Endothelial cell of umbilical vein (primary cell): ENCODE data around the gene AADAC. TPM values are rescaled to one million over a fixed set of nuclear protein-coding genes. Genes with fewer than 3 reads are reported as not detected.

Experiments
- BruUV-seq: library from RNA; stranded (reverse); fragments of 400-500 nt; replicated peaks from 2 replicates; lab custom pipeline; 2021; lab: Mats Ljungman, UMichigan
- CTCF ChIA-PET: fragments of 300-600, 350-600 bp; sonication (Branson Sonifier 250); formaldehyde crosslinking; loops from one replicate; lab custom pipeline; 2021; ENCODE audit warnings: antibody characterized with exemption, inconsistent platforms; lab: Charles Lee
- POLR2A ChIA-PET: fragments of 300-600, 350-600 bp; sonication (Branson Sonifier 250); formaldehyde crosslinking; loops from one replicate; lab custom pipeline; 2021; ENCODE audit warnings: antibody characterized with exemption, inconsistent platforms; lab: Charles Lee
- DNase-seq: peaks from one replicate; pipeline ENCODE4 v3.0.0-alpha.2; 2011; ENCODE audit warnings: low read depth, low spot score
- FAIRE-seq: peaks from 2 replicates; lab custom pipeline; 2011; peaks lifted over from hg19 to GRCh38; lab: Jason Lieb, UNC
- H2AFZ ChIP-seq: 2 replicates; pipeline ENCODE4 v1.6.0; 2012; ENCODE audit warnings: low read depth, low read length, control low read depth, inconsistent platforms
- H3K27ac ChIP-seq: 2 replicates; pipeline ENCODE4 v1.5.1; 2011; ENCODE audit warnings: low read depth, mild to moderate bottlenecking, control low read depth, low read length, moderate library complexity; ENCODE audit not compliant: insufficient read depth
- H3K27me3 ChIP-seq, 2 experiments: 2 replicates each; pipeline versions ENCODE4 v1.6.0 to v1.6.1; 2011; ENCODE audit warnings: low read length in 2 of 2, mixed read lengths in 1 of 2; ENCODE audit not compliant: control insufficient read depth in 2 of 2, insufficient read depth in 2 of 2
- H3K36me3 ChIP-seq, 2 experiments: 2 replicates in 1 of 2; 3 replicates in 1 of 2; pipeline ENCODE4 v1.5.1; 2011; ENCODE audit warnings: low read length in 2 of 2, mild to moderate bottlenecking in 1 of 2, moderate library complexity in 1 of 2; ENCODE audit not compliant: control insufficient read depth in 2 of 2, insufficient read depth in 2 of 2; ENCODE audit errors: extremely low read depth in 1 of 2
- H3K4me1 ChIP-seq: 3 replicates; pipeline ENCODE4 v1.5.1; 2011; ENCODE audit warnings: mild to moderate bottlenecking, low read length; ENCODE audit not compliant: control insufficient read depth, insufficient read depth; ENCODE audit errors: extremely low read depth
- H3K4me2 ChIP-seq: 2 replicates; pipeline ENCODE4 v1.6.1; 2011; ENCODE audit warnings: low read length, control low read depth, mixed read lengths; ENCODE audit not compliant: insufficient read depth
- H3K4me3 ChIP-seq, 3 experiments: fragments of 200-600 bp in 1 of 3; sonication (generic), shearing (Covaris generic) in 1 of 3; replicated peaks in 1 of 3; 2 replicates each; pipeline ENCODE4 v1.5.1; 2011 to 2016; ENCODE audit warnings: control low read depth in 3 of 3, low read length in 3 of 3, mild to moderate bottlenecking in 2 of 3, inconsistent platforms in 1 of 3, low read depth in 1 of 3, moderate library complexity in 1 of 3; ENCODE audit not compliant: insufficient read depth in 1 of 3
- H3K79me2 ChIP-seq: 2 replicates; pipeline ENCODE4 v1.6.0; 2012; ENCODE audit warnings: low read length, inconsistent platforms; ENCODE audit not compliant: control insufficient read depth, insufficient read depth
- H3K9ac ChIP-seq: replicated peaks from 2 replicates; pipeline ENCODE3; 2011; ENCODE audit warnings: low read length, control low read depth; ENCODE audit not compliant: insufficient read depth; ENCODE audit errors: extremely low read depth
- H3K9me1 ChIP-seq: replicated peaks from 3 replicates; pipeline ENCODE4 v1.6.0; 2011; ENCODE audit warnings: mild to moderate bottlenecking, low read length; ENCODE audit not compliant: control insufficient read depth, insufficient read depth; ENCODE audit errors: extremely low read depth
- H3K9me3 ChIP-seq: replicated peaks from 2 replicates; pipeline ENCODE4 v1.5.1; 2012; ENCODE audit warnings: low read length, inconsistent platforms; ENCODE audit not compliant: control insufficient read depth, insufficient read depth
- H4K20me1 ChIP-seq: replicated peaks from 2 replicates; pipeline ENCODE3; 2011; ENCODE audit warnings: mild to moderate bottlenecking, low read length; ENCODE audit not compliant: control insufficient read depth, insufficient read depth; ENCODE audit errors: extremely low read depth
- EZH2 ChIP-seq: IDR thresholded peaks from 2 replicates; pipeline ENCODE4 v1.6.1; 2012; ENCODE audit warnings: borderline replicate concordance, low read depth, mild to moderate bottlenecking, moderate library complexity, low read length, inconsistent platforms; ENCODE audit not compliant: severe bottlenecking
- FOS ChIP-seq: IDR thresholded peaks from 2 replicates; pipeline ENCODE4 v1.6.1; 2011; ENCODE audit warnings: mild to moderate bottlenecking, low read length, moderate library complexity, borderline replicate concordance; ENCODE audit not compliant: insufficient read depth
- GATA2 ChIP-seq: IDR thresholded peaks from 2 replicates; pipeline ENCODE4 v1.7.0; 2011; ENCODE audit warnings: low read depth, mild to moderate bottlenecking, moderate library complexity, mixed read lengths, low read length; ENCODE audit not compliant: insufficient read length, insufficient read depth
- JUN ChIP-seq: IDR thresholded peaks from 2 replicates; pipeline ENCODE4 v1.6.1; 2011; ENCODE audit warnings: borderline replicate concordance, low read depth; ENCODE audit not compliant: insufficient read length, insufficient read depth
- MYC ChIP-seq: IDR thresholded peaks from one replicate; pipeline ENCODE4 v1.6.1; 2011; ENCODE audit warnings: mild to moderate bottlenecking, low read depth, low read length
- POLR2A ChIP-seq: IDR thresholded peaks from 2 replicates; pipeline ENCODE4 v1.6.1; 2012; ENCODE audit warnings: low read depth, mild to moderate bottlenecking, control low read depth, low read length
- POLR2AphosphoS5 ChIP-seq: IDR thresholded peaks from 2 replicates; pipeline ENCODE4 v1.6.1; 2012; ENCODE audit warnings: low read depth, mild to moderate bottlenecking, control low read depth, low read length, moderate library complexity; ENCODE audit not compliant: insufficient read depth
- dilution Hi-C: fragments of 300-500 bp; cut with MboI; formaldehyde crosslinking; loops from one replicate; pipeline ENCODE4 v1.15.0; 2019; ENCODE audit warnings: low sequenced_read_pairs; ENCODE audit not compliant: extremely low pct_ligation_motif_present
- intact Hi-C: fragments of 100-400 bp; cut with micrococcal nuclease; formaldehyde crosslinking; loops from one replicate; pipeline ENCODE4 v1.10.0; 2022
- polyA plus RNA-seq, 4 experiments: library from polyadenylated mRNA; depleted of rRNA in 3 of 4; stranded (reverse) in 3 of 4; unstranded in 1 of 4; fragments of >200 nt; gene quantifications; 2 replicates each; pipeline versions ENCODE4 v1.2.1 to v1.2.3, GENCODE V29; 2011 to 2012; ENCODE audit warnings: missing spikeins in 1 of 4
- total RNA-seq: library from RNA; stranded (reverse); gene quantifications from 2 replicates; pipeline ENCODE4 v1.2.3, GENCODE V29; 2021
- TF ChIP-seq, protein P1 (sequence below), 2 donors: IDR thresholded peaks; 1 replicate in 1 of 2; 2 replicates in 1 of 2; pipeline ENCODE4 v1.5.1; 2011; ENCODE audit warnings: low read length in 2 of 2, mild to moderate bottlenecking in 2 of 2, moderate library complexity in 2 of 2, control low read depth in 1 of 2, inconsistent platforms in 1 of 2, low read depth in 1 of 2; ENCODE audit not compliant: insufficient read depth in 1 of 2; ENCODE audit errors: extremely low read depth in 1 of 2
- TF ChIP-seq, protein P2 (sequence below): IDR thresholded peaks from 2 replicates; pipeline ENCODE4 v1.6.1; 2011; ENCODE audit not compliant: insufficient read depth, insufficient read length

The AADAC gene
- total and polyA plus RNA-seq, 2 donors (not counting 3 experiments of a cell fraction or from before 2014, with no cell fraction given): 0.27 to 0.62 TPM

DNA sequence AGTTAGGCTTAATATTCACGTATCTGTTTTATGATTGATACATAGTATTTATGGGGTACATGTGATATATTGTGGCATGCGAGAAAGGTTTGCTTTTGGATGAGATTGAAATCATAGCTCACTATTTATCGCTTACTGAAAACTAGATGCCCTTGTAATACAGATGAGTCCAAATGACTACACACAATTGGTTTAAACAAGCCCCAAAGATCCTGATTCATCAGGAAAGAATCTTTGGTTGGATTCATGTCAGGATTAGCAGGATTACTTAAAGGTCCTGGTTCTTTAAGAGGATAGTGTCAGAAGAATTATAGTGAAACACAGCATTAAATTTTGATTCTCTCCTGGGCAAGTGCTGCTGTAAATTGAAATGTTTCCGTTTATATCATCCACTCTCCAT lies 18.6 kb upstream of the AADAC start:
- no peak overlapping the region for H3K4me3 ChIP-seq
- intact Hi-C loops (no loop called here), dilution Hi-C loops (no loop called here)
- H3K9me3 ChIP-seq: no peaks in the 10 kb centered on the region
- H3K9me1 ChIP-seq: no peaks in the 10 kb centered on the region
- no peaks in the 10 kb centered on the region for H3K27me3 ChIP-seq
- no peak overlapping the region for H3K27ac ChIP-seq
- DNase-seq (no peak), FAIRE-seq (no peak)
- H3K4me1 ChIP-seq: peaks cover 10% of the 10 kb centered on the region
- H3K36me3 ChIP-seq: no peaks in the 10 kb centered on the region
- H3K9ac ChIP-seq: no peak overlapping the region
- H4K20me1 ChIP-seq: no peaks in the 10 kb centered on the region
- H3K4me2 ChIP-seq: no peak overlapping the region
- POLR2A ChIA-PET: no interaction called here
- H2AFZ ChIP-seq: no peak overlapping the region
- CTCF ChIA-PET: interaction anchor here (1.2 to 1.8 kb wide), 2 partner anchors 9 to 43 kb away, joined by 5 read pairs; no protein-coding TSS in a partner anchor
- TF ChIP-seq EZH2: no peak
- TF ChIP-seq, protein P1, sequence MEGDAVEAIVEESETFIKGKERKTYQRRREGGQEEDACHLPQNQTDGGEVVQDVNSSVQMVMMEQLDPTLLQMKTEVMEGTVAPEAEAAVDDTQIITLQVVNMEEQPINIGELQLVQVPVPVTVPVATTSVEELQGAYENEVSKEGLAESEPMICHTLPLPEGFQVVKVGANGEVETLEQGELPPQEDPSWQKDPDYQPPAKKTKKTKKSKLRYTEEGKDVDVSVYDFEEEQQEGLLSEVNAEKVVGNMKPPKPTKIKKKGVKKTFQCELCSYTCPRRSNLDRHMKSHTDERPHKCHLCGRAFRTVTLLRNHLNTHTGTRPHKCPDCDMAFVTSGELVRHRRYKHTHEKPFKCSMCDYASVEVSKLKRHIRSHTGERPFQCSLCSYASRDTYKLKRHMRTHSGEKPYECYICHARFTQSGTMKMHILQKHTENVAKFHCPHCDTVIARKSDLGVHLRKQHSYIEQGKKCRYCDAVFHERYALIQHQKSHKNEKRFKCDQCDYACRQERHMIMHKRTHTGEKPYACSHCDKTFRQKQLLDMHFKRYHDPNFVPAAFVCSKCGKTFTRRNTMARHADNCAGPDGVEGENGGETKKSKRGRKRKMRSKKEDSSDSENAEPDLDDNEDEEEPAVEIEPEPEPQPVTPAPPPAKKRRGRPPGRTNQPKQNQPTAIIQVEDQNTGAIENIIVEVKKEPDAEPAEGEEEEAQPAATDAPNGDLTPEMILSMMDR (IDR thresholded peaks at IDR 0.05; ENCODE audit: extremely low read depth in 1 of 2, insufficient read depth in 1 of 2, low read depth in 1 of 2, low read length in 2 of 2): no peak
- no TSS peak for BruUV-seq
- no peaks in the 10 kb centered on the region for H3K79me2 ChIP-seq

DNA sequence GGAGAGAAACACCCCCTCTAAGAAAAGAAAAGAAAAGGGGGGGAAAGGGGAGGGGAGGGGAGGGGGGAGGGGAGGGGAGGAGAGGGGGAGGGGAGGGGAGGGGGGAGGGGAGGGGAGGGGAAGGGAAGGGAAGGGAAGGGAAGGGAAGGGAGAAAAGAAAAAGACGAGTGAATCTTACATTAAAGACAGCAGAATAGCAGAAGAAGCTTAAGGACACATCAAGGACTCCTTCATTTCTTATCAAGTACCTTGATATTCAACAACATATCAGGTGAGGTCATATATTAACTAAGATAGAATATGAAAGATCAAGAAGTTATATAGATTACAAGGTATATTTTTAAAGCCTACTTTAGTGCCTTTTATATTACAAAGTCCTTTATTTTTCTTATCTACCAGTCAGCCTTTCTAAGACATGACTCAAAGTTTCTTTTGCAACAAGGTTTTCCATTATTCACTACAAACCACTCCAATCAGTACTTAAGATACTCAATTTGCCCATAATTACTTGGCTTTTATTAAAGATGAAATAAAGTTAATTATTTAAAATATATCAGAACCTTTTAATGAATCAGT lies 17.7 kb upstream of the AADAC start:
- no peaks in the 10 kb centered on the region for H3K9me1 ChIP-seq
- no peaks in the 10 kb centered on the region for H4K20me1 ChIP-seq
- H3K79me2 ChIP-seq: no peaks in the 10 kb centered on the region
- intact Hi-C loops (no loop called here), dilution Hi-C loops (no loop called here)
- H3K27me3 ChIP-seq: no peaks in the 10 kb centered on the region
- no peak overlapping the region for H3K4me3 ChIP-seq
- no peaks in the 10 kb centered on the region for H3K36me3 ChIP-seq
- H3K4me2 ChIP-seq: no peak overlapping the region
- TF ChIP-seq FOS (no peak), GATA2 (no peak), EZH2 (no peak), JUN (no peak), POLR2A (no peak), POLR2AphosphoS5 (no peak), MYC (no peak)
- TF ChIP-seq, protein P2, sequence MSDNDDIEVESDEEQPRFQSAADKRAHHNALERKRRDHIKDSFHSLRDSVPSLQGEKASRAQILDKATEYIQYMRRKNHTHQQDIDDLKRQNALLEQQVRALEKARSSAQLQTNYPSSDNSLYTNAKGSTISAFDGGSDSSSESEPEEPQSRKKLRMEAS: no peak
- TF ChIP-seq, protein P1 (IDR thresholded peaks at IDR 0.05; ENCODE audit: extremely low read depth in 1 of 2, insufficient read depth in 1 of 2, low read depth in 1 of 2, low read length in 2 of 2): no peak
- no TSS peak for BruUV-seq
- no peak overlapping the region for H2AFZ ChIP-seq
- peaks cover 10% of the 10 kb centered on the region for H3K4me1 ChIP-seq
- DNase-seq (no peak), FAIRE-seq (no peak)
- CTCF ChIA-PET: interaction anchor here (1.8 kb wide), 1 partner anchor 8 kb away, joined by 5 read pairs; no protein-coding TSS in a partner anchor
- POLR2A ChIA-PET: no interaction called here
- no peak overlapping the region for H3K9ac ChIP-seq
- H3K9me3 ChIP-seq: no peaks in the 10 kb centered on the region
- no peak overlapping the region for H3K27ac ChIP-seq
